Germinal center (tissue), 1 donor: ENCODE data around the gene UCN.

Experiments used
- DNase-seq: peaks from one replicate; pipeline ENCODE4 v3.0.0; 2012; ENCODE audit warnings: mixed read lengths, low spot score

Gene UCN

DNA sequence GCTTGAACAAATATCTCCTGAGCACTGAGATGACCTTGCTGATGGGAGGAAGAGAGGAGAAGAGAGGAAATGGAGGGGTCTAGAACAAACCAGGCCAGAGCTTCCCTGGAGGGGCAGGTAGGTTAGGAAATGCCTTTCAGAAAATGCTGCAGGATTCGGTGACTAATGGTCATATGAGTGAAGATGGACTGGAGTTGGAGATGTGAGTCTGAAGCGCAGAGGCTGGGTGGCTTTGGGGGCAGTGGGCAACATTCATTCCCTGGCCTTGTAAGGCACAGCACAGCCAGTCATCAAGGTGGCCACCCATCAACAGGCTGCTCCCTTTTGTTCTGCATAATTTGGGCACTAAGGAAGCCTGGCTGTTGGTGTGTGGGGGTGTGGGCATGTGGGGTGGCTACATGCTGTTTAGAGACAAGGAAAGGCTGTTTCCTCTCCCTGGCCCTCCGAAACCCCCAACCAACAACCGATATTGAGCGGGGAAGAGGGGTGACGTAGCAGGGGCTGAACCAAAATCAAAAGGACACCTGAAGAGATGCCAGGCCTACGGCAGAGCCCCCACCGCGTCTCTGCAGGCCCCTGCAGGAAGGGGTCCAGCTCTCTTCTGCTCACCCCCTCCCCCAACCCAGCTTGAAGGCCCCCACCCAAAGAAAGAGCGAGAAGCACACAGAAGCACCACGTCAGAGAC is 46.9 kb downstream of the UCN start:
- DNase-seq, result no peak

DNA sequence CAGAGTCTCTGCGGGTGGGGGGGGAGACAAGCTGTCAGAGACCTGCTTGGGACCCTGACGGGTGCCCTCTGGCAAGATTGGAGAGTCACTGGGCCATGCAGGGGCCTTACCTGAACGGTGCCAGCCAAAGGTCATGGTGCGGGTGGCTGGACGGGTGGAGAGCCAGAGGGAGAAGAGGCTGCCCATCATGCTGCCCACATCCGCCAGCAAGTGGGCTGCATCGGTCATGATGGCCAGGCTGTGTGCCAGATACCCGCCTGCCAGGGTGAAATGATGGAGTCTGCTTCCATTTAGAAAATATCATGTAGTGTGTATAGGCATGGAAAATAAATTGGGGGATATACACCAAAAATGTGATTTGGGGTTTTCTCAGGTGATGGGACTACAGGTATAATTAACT is 50.2 kb downstream of the UCN start:
- no peak for DNase-seq
